ENCODE data around the gene NSUN5. TPM values are rescaled to one million over a fixed set of nuclear protein-coding genes. Genes with fewer than 3 reads are reported as not detected.

NSUN5 gene
- total and polyA plus RNA-seq, 9 donors: 17.1 to 22.7 (median 21.0) TPM

Other genes with a start within 250 kb of the NSUN5 start
- gene SPDYE9, start 222.8 kb downstream of the NSUN5 start, total RNA-seq: 0.04 TPM
- 1 to 10 TPM in 1 of 8 donors, under 1 TPM in 7; 0.10 to 1.2 (median 0.23) TPM for gene SPDYE9, start 222.8 kb downstream of the NSUN5 start, polyA plus RNA-seq (ENCODE audit: insufficient read depth in 1 of 8, insufficient read length in 8 of 8, low replicate concordance in 1 of 8)
- gene TRIM50, start 19.3 kb upstream of the NSUN5 start, total RNA-seq: 0.44 TPM
- under 1 TPM; 0.27 to 0.76 (median 0.55) TPM for gene TRIM50, start 19.3 kb upstream of the NSUN5 start, polyA plus RNA-seq (ENCODE audit: insufficient read depth in 1 of 8, insufficient read length in 8 of 8, low replicate concordance in 1 of 8)
- gene FKBP6, start 19.3 kb upstream of the NSUN5 start, total RNA-seq: not detected
- gene FKBP6, start 19.3 kb upstream of the NSUN5 start, polyA plus RNA-seq (ENCODE audit: insufficient read depth in 1 of 8, insufficient read length in 8 of 8, low replicate concordance in 1 of 8): under 1 TPM in 6 of 8 donors, not detected in 2; 0.20 to 0.57 (median 0.28) TPM
- gene FZD9, start 125.0 kb upstream of the NSUN5 start, total RNA-seq: 14.3 TPM
- 10 to 100 TPM; 12.2 to 20.9 (median 18.0) TPM for gene FZD9, start 125.0 kb upstream of the NSUN5 start, polyA plus RNA-seq (ENCODE audit: insufficient read depth in 1 of 8, insufficient read length in 8 of 8, low replicate concordance in 1 of 8)
- 41.9 TPM for gene BAZ1B, start 213.5 kb upstream of the NSUN5 start, total RNA-seq
- gene BAZ1B, start 213.5 kb upstream of the NSUN5 start, polyA plus RNA-seq (ENCODE audit: insufficient read depth in 1 of 8, insufficient read length in 8 of 8, low replicate concordance in 1 of 8): 10 to 100 TPM; 40.5 to 67.6 (median 54.5) TPM
- gene BCL7B, start 248.9 kb upstream of the NSUN5 start, total RNA-seq: 6.6 TPM
- gene BCL7B, start 248.9 kb upstream of the NSUN5 start, polyA plus RNA-seq (ENCODE audit: insufficient read depth in 1 of 8, insufficient read length in 8 of 8, low replicate concordance in 1 of 8): 10 to 100 TPM; 30.5 to 37.0 (median 34.4) TPM